ENCODE data around the gene COL1A1.

COL1A1 gene

DNA sequence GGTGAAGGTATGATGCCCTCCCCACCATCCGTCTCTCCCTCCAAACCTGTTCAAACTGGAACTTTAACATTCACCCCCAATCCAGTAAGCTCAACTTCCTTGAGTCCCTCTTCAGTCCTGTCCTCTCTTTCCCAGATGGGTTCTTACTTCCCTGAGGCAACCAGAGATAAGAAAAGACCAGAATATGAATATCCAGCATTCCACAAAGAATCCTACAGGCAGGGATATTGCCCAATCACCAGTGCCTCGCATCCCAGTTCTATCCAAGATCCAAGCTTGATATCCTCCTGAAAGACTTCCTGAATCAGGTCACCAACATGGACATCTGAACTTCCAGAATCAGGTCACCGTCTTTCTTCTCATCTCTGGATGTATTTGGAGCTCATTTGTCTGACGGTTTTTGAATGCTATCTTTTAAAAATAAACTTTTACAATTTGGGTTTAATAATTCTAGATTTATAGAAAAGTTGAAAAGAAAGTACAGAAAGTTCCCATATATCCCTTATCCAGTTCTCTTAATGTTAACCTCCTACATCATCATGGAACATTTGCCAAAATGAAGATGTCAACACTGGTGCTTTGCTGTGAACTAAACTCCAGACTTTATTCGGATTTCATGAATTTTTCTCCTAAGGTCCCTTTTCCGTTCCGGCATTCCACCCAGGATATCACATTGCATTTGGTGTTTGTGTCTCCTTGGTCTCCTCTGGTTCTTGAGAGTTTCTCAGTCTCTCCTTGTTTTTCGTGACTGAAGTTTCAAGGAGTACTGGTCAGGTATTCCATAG lies 13.7 kb upstream of the COL1A1 start:
- no CpG with 5 or more reads among the region's 8 CpGs for WGBS (ENCODE audit: insufficient coverage, insufficient read length)
- Histone ChIP-seq H3K36me3 (ENCODE audit: control insufficient read depth, insufficient read depth, low read length) (no peaks in the 10 kb centered on the region), H3K9me3 (ENCODE audit: control insufficient read depth, insufficient read depth, low read length) (no peaks in the 10 kb centered on the region), H3K27ac (ENCODE audit: low read length) (no peak overlapping the region), H3K4me1 (ENCODE audit: control insufficient read depth, insufficient read depth, low read length) (peaks cover 16% of the 10 kb centered on the region), H3K4me3 (ENCODE audit: low read length) (no peak overlapping the region), H3K27me3 (ENCODE audit: control insufficient read depth, insufficient read depth, low read length) (no peaks in the 10 kb centered on the region)
- no peak for DNase-seq (ENCODE audit: low read depth, low spot score)

DNA sequence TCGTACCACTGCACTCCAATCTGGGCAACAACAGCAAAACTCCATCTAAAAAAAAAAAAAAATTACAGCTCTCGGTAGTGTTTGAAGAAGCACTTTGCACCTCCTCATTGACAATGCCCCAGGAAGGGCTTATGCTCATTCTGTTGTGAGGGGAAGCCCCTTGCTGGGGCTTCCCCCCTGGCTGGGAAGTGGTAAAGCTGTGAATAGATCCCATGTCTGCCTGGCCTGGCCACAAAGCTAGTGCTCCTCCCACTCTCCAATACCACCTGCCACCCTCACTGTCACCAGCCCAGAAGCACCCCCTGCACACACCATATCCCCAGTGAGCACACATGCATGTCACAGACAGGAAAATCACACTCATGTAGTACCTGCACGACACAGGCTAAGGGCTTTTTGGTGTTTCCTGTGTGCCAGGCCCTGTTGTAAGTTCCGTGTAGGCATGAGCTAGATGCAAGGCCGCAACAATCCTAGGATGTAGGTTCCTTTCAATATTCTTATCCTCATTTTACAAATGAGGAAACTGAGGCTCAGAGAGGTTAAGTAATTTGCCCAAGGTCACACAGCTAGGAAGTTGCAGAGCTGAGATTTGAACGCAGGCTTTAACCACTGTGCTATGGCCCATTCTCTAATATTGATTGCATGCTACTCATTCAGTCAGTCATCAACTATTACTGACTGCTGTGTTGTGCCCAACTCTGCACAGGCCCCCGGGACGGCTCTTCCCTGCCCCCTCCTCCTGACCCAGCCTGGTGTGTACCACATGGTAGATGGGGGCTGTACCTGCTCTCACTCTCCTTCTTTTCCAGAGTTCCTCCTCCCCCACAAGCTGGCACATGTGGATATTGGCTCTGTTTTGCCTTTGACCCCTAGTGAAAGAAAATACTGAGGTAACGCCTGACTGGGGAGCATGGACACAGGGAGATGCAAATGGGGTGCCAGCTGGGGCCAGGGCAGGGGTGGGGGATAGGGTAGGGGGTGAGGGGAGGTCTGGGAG lies 11.9 kb upstream of the COL1A1 start:
- Histone ChIP-seq H3K4me3 (ENCODE audit: low read length) (no peak overlapping the region), H3K27ac (ENCODE audit: low read length) (no peak overlapping the region), H3K27me3 (ENCODE audit: control insufficient read depth, insufficient read depth, low read length) (no peaks in the 10 kb centered on the region), H3K36me3 (ENCODE audit: control insufficient read depth, insufficient read depth, low read length) (no peaks in the 10 kb centered on the region), H3K4me1 (ENCODE audit: control insufficient read depth, insufficient read depth, low read length) (peaks cover 26% of the 10 kb centered on the region), H3K9me3 (ENCODE audit: control insufficient read depth, insufficient read depth, low read length) (no peaks in the 10 kb centered on the region)
- WGBS (ENCODE audit: insufficient coverage, insufficient read length): no CpG with 5 or more reads among the region's 9 CpGs
- no peak for DNase-seq (ENCODE audit: low read depth, low spot score)

DNA sequence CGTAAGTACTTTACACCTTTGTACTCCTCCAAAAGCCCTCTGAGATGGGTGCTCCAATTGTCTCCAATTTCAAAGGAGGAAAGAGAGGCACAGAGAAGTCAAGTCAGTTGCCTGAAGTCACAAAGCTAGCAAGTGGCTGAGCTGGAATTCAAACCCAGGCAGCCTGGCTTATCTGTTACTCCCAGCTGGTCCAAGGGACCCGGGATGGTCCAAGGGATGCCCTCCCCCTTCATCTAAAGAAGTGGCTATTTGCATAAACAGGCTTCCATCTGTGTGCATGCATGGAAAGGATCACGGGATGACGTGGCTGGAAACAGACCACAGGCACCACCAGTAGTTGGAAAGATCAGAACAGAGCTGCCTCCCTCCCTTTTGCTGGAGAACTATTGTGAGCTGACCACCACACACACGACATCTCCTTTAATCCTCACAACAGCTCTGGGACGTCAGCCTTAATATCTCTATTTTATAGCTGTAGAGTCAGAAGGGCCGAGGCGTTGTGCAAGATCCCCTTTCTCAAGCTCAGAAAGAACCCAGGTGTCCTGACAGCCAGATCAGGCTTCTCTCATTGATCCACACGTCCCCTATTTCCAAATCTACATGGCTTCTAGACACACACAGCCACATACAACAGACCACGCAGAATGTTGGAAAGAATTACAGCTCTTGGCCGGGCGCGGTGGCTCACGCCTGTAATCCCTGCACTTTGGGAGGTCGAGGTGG lies 10.9 kb upstream of the COL1A1 start:
- Histone ChIP-seq H3K4me1 (ENCODE audit: control insufficient read depth, insufficient read depth, low read length) (peaks cover 34% of the 10 kb centered on the region), H3K27ac (ENCODE audit: low read length) (no peak overlapping the region), H3K9me3 (ENCODE audit: control insufficient read depth, insufficient read depth, low read length) (no peaks in the 10 kb centered on the region), H3K36me3 (ENCODE audit: control insufficient read depth, insufficient read depth, low read length) (no peaks in the 10 kb centered on the region), H3K4me3 (ENCODE audit: low read length) (no peak overlapping the region), H3K27me3 (ENCODE audit: control insufficient read depth, insufficient read depth, low read length) (no peaks in the 10 kb centered on the region)
- WGBS (ENCODE audit: insufficient coverage, insufficient read length): no CpG with 5 or more reads among the region's 15 CpGs
- no peak for DNase-seq (ENCODE audit: low read depth, low spot score)

DNA sequence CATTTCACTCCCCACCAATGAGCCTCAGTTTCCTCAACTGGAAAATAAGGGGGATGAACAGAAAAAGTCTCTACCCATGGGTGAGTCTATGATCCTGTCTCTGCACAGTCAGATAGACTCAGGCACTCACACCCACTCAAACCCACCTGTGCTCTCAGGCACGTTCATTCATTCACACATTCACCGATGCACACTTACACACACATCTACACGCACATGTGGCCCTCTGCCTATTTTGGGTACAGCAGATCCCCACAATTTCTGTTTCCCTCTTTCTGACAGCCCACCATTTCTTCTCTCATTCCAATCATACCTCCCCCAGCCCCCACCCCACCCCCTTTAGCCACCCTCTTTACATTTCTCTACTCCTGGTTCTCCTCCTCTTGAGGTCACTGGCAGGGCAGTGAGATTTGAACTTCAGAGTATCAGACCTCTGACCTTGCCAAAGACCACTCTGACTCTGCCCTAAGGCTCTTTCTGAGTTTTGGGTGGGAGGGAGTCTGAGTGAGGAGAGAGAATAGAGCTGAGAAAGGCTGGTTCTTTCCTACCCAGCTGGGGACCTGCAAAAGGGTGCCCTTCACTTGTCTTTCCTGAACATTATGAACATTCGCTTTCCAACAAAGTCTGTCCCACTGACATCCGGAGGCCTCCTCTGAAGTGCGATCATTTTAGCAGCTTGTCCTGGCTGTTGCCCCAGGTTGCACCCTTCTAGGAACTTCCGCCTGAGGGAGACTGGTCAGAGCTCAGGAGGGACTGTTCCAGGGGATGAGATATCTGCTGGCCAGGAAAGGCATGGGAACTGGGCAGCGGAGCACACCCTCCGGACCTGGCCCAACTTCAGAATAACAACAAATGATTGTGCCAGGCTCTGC lies 10.1 kb upstream of the COL1A1 start:
- H3K9me3 ChIP-seq (ENCODE audit: control insufficient read depth, insufficient read depth, low read length): no peaks in the 10 kb centered on the region
- no CpG with 5 or more reads among the region's 9 CpGs for WGBS (ENCODE audit: insufficient coverage, insufficient read length)
- no peak overlapping the region for H3K27ac ChIP-seq (ENCODE audit: low read length)
- H3K36me3 ChIP-seq (ENCODE audit: control insufficient read depth, insufficient read depth, low read length): no peaks in the 10 kb centered on the region
- H3K4me1 ChIP-seq (ENCODE audit: control insufficient read depth, insufficient read depth, low read length): peaks cover 34% of the 10 kb centered on the region
- no peak for DNase-seq (ENCODE audit: low read depth, low spot score)
- H3K4me3 ChIP-seq (ENCODE audit: low read length): no peak overlapping the region
- H3K27me3 ChIP-seq (ENCODE audit: control insufficient read depth, insufficient read depth, low read length): no peaks in the 10 kb centered on the region

DNA sequence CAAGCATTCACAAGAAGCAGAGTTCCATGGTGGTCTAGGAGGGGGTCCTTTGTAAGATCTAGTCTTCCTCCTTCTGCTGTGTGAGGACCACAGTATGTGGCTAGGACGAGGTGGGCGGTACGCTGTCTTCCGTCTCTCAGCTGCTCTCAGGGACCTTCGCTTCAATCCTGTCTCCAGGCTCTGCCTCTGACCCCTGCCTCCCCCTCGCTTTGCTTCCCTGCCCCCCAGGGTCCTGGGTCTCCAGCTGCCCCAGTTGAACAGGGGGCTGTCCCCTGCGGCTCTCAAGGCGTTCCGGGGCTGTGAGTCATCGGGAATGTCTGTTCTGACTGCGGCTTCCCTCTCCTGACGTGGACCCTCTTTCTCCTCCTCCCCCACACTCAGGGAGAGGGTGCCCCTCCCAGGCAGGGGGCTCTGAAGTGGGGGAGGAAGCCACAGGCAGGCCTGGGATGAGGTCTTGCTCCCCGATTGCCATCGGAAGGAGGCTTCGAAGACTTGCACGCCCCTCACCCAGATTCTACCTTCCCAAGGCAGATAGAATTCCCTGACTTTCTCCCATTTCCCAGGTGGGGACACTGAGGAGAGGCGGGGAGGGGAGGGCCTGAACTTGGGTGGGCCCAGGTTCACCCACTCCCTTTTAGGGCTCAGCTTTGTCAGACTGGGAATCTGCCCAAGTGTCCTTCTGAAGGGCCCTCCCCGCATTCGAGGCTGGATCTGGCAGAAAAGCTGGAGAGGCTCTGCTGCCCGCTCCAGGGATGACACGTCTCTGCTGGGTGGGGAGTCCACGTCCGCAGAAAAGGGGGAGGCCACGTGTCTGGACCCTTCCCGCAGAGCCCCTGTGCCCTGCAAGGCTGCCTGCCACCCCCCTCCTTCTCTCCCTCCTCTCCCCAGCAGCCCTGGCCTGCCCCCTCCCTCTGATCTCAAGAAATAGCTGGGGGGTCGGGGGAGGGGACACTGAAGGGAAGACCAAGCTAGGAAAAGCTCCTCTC lies 9.1 kb upstream of the COL1A1 start:
- Histone ChIP-seq H3K27me3 (ENCODE audit: control insufficient read depth, insufficient read depth, low read length) (no peaks in the 10 kb centered on the region), H3K36me3 (ENCODE audit: control insufficient read depth, insufficient read depth, low read length) (no peaks in the 10 kb centered on the region), H3K4me1 (ENCODE audit: control insufficient read depth, insufficient read depth, low read length) (peaks cover 37% of the 10 kb centered on the region), H3K27ac (ENCODE audit: low read length) (no peak overlapping the region), H3K4me3 (ENCODE audit: low read length) (no peak overlapping the region), H3K9me3 (ENCODE audit: control insufficient read depth, insufficient read depth, low read length) (no peaks in the 10 kb centered on the region)
- no peak for DNase-seq (ENCODE audit: low read depth, low spot score)
- WGBS (ENCODE audit: insufficient coverage, insufficient read length): no CpG with 5 or more reads among the region's 26 CpGs

DNA sequence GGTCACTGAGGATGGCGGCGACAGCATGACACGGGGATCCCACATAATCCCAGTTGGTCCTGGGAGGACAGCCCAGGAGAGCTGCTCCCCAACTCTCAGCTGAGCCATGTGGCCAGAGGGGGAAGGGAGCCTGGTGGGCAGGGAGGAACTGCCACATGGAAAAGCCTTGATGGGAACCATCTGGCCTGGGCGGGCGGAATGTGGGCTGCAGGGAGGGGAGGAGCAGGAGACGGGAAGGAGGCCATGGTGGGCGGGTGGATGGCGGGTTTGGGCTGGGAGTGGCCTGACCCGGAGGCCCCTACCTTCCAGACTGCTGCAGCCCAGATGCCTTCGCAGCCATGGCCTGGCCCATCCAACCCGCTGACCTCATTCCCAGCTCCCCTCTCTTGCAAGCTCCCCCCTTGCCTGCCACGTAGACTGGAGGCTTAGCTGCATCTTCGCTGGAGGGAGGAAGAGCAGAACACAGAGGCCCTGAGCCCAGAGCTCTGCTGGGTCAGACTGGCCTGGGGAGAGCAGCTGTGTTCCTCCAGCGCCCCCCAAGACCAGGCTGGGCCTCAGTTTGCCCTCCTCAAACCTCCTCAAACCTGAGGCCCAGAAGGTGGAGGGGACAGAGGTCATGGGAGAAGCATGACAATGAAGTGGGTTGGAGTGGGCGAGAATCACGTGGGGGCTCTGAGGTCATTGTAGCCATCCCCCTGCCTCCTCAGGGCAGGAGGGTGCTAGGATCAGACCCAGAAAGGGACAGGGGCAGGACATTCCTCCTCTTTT lies 8.2 kb upstream of the COL1A1 start:
- Histone ChIP-seq H3K9me3 (ENCODE audit: control insufficient read depth, insufficient read depth, low read length) (no peaks in the 10 kb centered on the region), H3K4me1 (ENCODE audit: control insufficient read depth, insufficient read depth, low read length) (peaks cover 38% of the 10 kb centered on the region), H3K4me3 (ENCODE audit: low read length) (no peak overlapping the region), H3K27me3 (ENCODE audit: control insufficient read depth, insufficient read depth, low read length) (no peaks in the 10 kb centered on the region), H3K36me3 (ENCODE audit: control insufficient read depth, insufficient read depth, low read length) (no peaks in the 10 kb centered on the region), H3K27ac (ENCODE audit: low read length) (no peak overlapping the region)
- no CpG with 5 or more reads among the region's 16 CpGs for WGBS (ENCODE audit: insufficient coverage, insufficient read length)
- DNase-seq (ENCODE audit: low read depth, low spot score): no peak

DNA sequence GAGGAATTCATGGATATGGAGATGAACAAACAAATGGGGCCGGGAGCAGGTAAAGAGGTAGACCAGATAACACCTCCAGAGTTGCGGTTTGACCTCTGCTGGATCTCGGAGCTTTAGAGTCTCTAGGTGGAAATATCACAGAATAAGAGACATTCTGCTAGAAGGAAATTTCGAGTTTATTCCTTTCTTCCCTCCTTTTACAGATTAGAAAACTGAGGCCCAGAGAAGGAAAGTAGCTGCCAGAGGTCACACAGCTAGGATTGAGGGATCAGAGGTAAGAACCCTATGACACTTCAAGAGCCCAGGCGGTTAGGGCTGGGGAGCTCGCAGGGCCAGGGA lies 7.7 kb upstream of the COL1A1 start:
- no peaks in the 10 kb centered on the region for H3K27me3 ChIP-seq (ENCODE audit: control insufficient read depth, insufficient read depth, low read length)
- no peak for DNase-seq (ENCODE audit: low read depth, low spot score)
- H3K9me3 ChIP-seq (ENCODE audit: control insufficient read depth, insufficient read depth, low read length): no peaks in the 10 kb centered on the region
- H3K27ac ChIP-seq (ENCODE audit: low read length): no peak overlapping the region
- 100% methylated on average over 1 of the region's 6 CpGs for WGBS (ENCODE audit: insufficient coverage, insufficient read length)
- no peaks in the 10 kb centered on the region for H3K36me3 ChIP-seq (ENCODE audit: control insufficient read depth, insufficient read depth, low read length)
- H3K4me3 ChIP-seq (ENCODE audit: low read length): no peak overlapping the region
- peaks cover 38% of the 10 kb centered on the region for H3K4me1 ChIP-seq (ENCODE audit: control insufficient read depth, insufficient read depth, low read length)

DNA sequence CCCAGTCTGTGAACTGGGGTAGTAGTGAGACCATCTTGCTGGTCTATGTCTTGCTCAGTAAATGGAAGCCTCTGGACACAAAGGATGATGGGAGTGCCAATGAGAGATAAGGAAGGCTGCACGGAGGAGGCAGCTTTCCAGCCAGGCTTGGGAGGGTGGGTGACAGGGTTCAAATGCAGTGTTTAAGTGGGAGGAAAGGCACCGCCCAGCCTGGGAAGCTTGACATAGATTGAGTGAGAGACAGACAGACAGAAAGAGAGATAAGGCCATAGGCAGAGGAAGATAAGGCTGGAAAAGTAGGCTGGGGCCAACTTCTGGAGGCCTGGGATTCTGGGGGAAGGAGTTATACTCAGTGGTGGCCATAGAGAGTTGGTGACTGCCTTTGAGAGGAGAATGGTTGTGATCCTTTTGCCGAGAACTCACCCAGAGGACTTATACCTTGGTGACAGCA lies 7.2 kb upstream of the COL1A1 start:
- no peak overlapping the region for H3K4me3 ChIP-seq (ENCODE audit: low read length)
- no peaks in the 10 kb centered on the region for H3K9me3 ChIP-seq (ENCODE audit: control insufficient read depth, insufficient read depth, low read length)
- no CpG with 5 or more reads among the region's 3 CpGs for WGBS (ENCODE audit: insufficient coverage, insufficient read length)
- no peak for DNase-seq (ENCODE audit: low read depth, low spot score)
- H3K27me3 ChIP-seq (ENCODE audit: control insufficient read depth, insufficient read depth, low read length): no peaks in the 10 kb centered on the region
- H3K4me1 ChIP-seq (ENCODE audit: control insufficient read depth, insufficient read depth, low read length): peaks cover 38% of the 10 kb centered on the region
- H3K27ac ChIP-seq (ENCODE audit: low read length): no peak overlapping the region
- no peaks in the 10 kb centered on the region for H3K36me3 ChIP-seq (ENCODE audit: control insufficient read depth, insufficient read depth, low read length)

Measured in iPS DF 6.9 (cell line).